Measurements from ENCODE around the gene AGER. TPM values are rescaled to one million over a fixed set of nuclear protein-coding genes. Genes with fewer than 3 reads are reported as not detected.

The AGER gene
- total RNA-seq, 1 experiment from 2014 or later, result 9.0 TPM

DNA sequence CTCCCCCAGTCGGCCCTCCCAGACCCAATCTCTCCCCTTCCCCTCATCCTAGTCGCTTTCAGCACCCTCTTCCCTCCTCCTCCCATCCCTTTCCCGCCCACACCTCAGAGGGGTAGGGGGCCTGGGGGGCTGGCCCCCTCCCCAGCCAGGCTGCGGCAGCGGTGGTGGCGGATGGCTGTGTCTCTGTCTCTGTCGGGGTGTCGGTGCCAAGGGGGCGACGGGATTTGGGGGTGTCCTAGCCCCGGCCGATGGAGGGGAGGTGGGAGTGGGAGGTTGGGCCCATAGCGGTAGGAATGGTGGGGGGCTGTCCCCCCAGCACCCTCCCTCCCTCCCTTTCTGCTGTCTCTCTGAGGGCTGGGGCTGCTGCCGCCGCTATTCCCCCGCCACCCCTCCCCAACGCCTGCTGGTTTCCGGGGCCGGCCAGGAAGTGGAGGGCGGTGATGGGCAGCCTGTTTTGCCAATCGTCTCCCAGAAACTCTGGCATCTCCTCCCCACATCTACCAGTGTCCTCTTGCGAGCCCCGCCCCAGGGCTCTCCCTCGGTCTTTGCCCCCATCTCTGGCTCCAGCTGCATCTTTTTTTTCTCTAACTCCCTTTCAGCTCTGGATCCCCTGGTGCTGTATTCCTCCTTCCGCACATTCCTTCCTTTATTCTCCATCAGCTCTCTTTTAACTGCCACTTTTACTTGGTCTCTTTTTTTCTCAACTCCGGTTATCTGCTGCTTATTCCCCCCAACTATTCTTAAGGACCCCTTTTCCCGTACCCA, 8.2 kb downstream of the AGER start, which contains the start of gene AGPAT1:
Gene AGPAT1 (minus strand): TSS at position 374 of the 765 bp plus-strand sequence. CDS start 4,588 bp downstream, outside the sequence.
- no peak within 1 kb of the TSS for H2AFZ ChIP-seq (ENCODE audit: low read length)
- no peaks in the 10 kb centered on the region; the same call in 1 of the 2 replicates for H3K36me3 ChIP-seq (ENCODE audit: insufficient read depth, low read length)
- H3K9me3 ChIP-seq (ENCODE audit: low read length), result no peaks in the 10 kb centered on the region
- H3K4me1 ChIP-seq (ENCODE audit: low read length), result peaks cover 51% of the 10 kb centered on the region
- no peaks in the 10 kb centered on the region for H4K20me1 ChIP-seq (ENCODE audit: insufficient read depth, low read depth, low read length)
- H3K79me2 ChIP-seq (ENCODE audit: low read length), result peaks cover 61% of the 10 kb centered on the region
- peak within 1 kb of the TSS; percentile 79 for H3K4me2 ChIP-seq (ENCODE audit: low read depth, low read length, poor library complexity, severe bottlenecking)
- peak within 1 kb of the TSS; percentile 98 for H3K9ac ChIP-seq (ENCODE audit: low read length)
- H3K27ac ChIP-seq (ENCODE audit: low read length), result peak within 1 kb of the TSS; percentile 66
- no peaks in the 10 kb centered on the region for H3K27me3 ChIP-seq (ENCODE audit: low read length)
- peak; percentile 98 for DNase-seq
- H3K4me3 ChIP-seq (ENCODE audit: low read length), result peak within 1 kb of the TSS; percentile 94
- H3K9me2 ChIP-seq (replicated peaks; ENCODE audit: insufficient read depth, low read length), result no peaks in the 10 kb centered on the region

DNA sequence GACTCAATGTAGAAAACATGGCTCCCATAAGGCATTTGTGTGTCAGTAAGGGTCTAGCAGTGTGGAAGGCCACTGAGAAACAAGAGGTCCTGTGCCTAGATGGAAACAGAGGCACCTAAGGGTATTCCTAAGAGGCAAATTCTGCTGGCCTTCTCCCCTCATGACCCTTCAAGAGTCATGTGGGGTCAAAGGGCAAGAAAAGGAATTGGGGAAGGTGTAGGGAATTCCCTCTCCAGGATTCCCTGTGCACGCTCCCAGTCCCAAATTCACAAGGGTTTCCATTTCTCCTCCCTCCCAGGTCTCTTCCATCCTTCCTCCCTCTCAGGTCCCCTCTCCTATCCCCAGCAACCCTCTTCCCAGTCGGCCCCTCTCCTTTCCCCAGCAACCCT, 8.7 kb downstream of the AGER start:
- Histone ChIP-seq H2AFZ (ENCODE audit: low read length) (no peak overlapping the region), H3K4me2 (ENCODE audit: low read depth, low read length, poor library complexity, severe bottlenecking) (peak overlapping the region; percentile 79), H3K9me3 (ENCODE audit: low read length) (no peaks in the 10 kb centered on the region), H3K79me2 (ENCODE audit: low read length) (peaks cover 61% of the 10 kb centered on the region), H3K9ac (ENCODE audit: low read length) (peak overlapping the region; percentile 98), H3K4me1 (ENCODE audit: low read length) (peaks cover 48% of the 10 kb centered on the region), H3K36me3 (ENCODE audit: insufficient read depth, low read length) (no peaks in the 10 kb centered on the region), H4K20me1 (ENCODE audit: insufficient read depth, low read depth, low read length) (no peaks in the 10 kb centered on the region), H3K4me3 (ENCODE audit: low read length) (peak overlapping the region; percentile 94), H3K27me3 (ENCODE audit: low read length) (no peaks in the 10 kb centered on the region), H3K9me2 (replicated peaks; ENCODE audit: insufficient read depth, low read length) (no peaks in the 10 kb centered on the region), H3K27ac (ENCODE audit: low read length) (peak overlapping the region; percentile 34; the same call in 1 of the 2 replicates)
- peak; percentile 56 for DNase-seq

DNA sequence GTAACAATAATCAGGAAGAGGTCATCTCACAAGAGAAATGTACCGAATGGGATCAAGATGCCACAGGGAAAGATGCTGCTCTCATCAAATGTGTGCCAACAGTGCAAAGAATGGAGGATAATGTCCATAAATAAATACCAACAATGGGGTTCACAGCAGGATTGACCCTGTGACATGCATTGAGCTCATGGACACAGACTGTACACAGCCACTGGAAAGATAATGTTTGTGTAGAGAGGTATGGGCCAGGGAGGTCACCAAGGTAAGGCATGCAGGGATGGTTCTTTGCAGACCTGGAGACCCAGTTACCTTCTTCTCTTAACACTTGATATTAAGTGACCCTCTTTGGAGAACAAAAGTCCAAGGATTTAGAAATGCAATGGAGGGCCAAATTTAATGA, 9.6 kb downstream of the AGER start:
- peak overlapping the region; percentile 79 for H3K4me2 ChIP-seq (ENCODE audit: low read depth, low read length, poor library complexity, severe bottlenecking)
- H3K9ac ChIP-seq (ENCODE audit: low read length), result peak overlapping the region; percentile 98
- no peaks in the 10 kb centered on the region for H3K36me3 ChIP-seq (ENCODE audit: insufficient read depth, low read length)
- peaks cover 52% of the 10 kb centered on the region for H3K79me2 ChIP-seq (ENCODE audit: low read length)
- H3K9me2 ChIP-seq (replicated peaks; ENCODE audit: insufficient read depth, low read length), result no peaks in the 10 kb centered on the region
- no peak overlapping the region for H2AFZ ChIP-seq (ENCODE audit: low read length)
- no peaks in the 10 kb centered on the region for H3K9me3 ChIP-seq (ENCODE audit: low read length)
- no peak overlapping the region for H3K27ac ChIP-seq (ENCODE audit: low read length)
- peak overlapping the region; percentile 94 for H3K4me3 ChIP-seq (ENCODE audit: low read length)
- peaks cover 39% of the 10 kb centered on the region for H3K4me1 ChIP-seq (ENCODE audit: low read length)
- no peaks in the 10 kb centered on the region for H4K20me1 ChIP-seq (ENCODE audit: insufficient read depth, low read depth, low read length)
- DNase-seq, result no peak
- H3K27me3 ChIP-seq (ENCODE audit: low read length), result no peaks in the 10 kb centered on the region

DNA sequence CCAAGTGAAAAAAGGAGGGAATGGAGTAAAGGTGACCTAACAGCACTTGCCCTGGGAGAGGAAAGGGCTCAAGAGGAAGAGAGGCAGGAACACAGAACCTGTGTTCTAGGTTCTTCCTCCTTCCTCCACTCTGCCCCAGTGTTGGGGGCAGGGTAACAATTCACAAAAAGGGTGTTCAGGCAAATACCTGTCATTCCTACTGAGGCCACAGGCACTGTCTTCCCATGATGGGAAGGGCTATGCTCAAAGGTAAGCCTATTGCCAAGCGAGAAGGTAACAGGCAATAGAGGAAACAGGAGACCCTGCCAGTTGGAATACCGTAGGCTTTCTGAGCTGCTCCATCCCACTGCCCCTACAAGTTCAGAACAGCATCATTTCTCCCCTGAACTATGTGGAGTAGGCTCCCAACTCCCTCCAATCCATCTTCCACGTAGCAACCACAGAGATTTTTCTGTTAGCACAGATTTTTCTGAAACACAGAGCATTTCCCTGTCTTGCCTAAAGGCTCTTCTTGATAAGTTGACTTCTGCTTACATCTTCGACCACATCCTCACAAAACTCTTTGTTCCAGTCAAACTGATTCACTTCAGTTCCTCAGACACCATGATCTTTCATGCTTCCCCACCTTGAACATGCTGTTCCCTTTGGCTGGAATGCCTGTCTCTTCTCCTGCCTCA, 10.9 kb downstream of the AGER start:
- DNase-seq, result no peak
- Histone ChIP-seq H4K20me1 (ENCODE audit: insufficient read depth, low read depth, low read length) (no peaks in the 10 kb centered on the region), H3K4me2 (ENCODE audit: low read depth, low read length, poor library complexity, severe bottlenecking) (no peak overlapping the region), H3K4me1 (ENCODE audit: low read length) (peaks cover 46% of the 10 kb centered on the region), H3K27me3 (ENCODE audit: low read length) (no peaks in the 10 kb centered on the region), H2AFZ (ENCODE audit: low read length) (no peak overlapping the region), H3K9me3 (ENCODE audit: low read length) (no peaks in the 10 kb centered on the region), H3K9me2 (replicated peaks; ENCODE audit: insufficient read depth, low read length) (no peaks in the 10 kb centered on the region), H3K79me2 (ENCODE audit: low read length) (peaks cover 43% of the 10 kb centered on the region), H3K36me3 (ENCODE audit: insufficient read depth, low read length) (peaks cover 7% of the 10 kb centered on the region; the same call in 1 of the 2 replicates), H3K27ac (ENCODE audit: low read length) (no peak overlapping the region), H3K9ac (ENCODE audit: low read length) (no peak overlapping the region), H3K4me3 (ENCODE audit: low read length) (no peak overlapping the region)

- Histone ChIP-seq H3K36me3 (ENCODE audit: insufficient read depth, low read length) (peaks cover 7% of the 10 kb centered on the region; the same call in 1 of the 2 replicates), H3K79me2 (ENCODE audit: low read length) (peaks cover 39% of the 10 kb centered on the region), H4K20me1 (ENCODE audit: insufficient read depth, low read depth, low read length) (no peaks in the 10 kb centered on the region), H3K27ac (ENCODE audit: low read length) (no peak overlapping the region), H3K4me3 (ENCODE audit: low read length) (no peak overlapping the region), H3K4me1 (ENCODE audit: low read length) (peaks cover 34% of the 10 kb centered on the region), H3K9me3 (ENCODE audit: low read length) (no peaks in the 10 kb centered on the region), H3K4me2 (ENCODE audit: low read depth, low read length, poor library complexity, severe bottlenecking) (no peak overlapping the region), H3K27me3 (ENCODE audit: low read length) (no peaks in the 10 kb centered on the region), H3K9ac (ENCODE audit: low read length) (no peak overlapping the region), H3K9me2 (replicated peaks; ENCODE audit: insufficient read depth, low read length) (no peaks in the 10 kb centered on the region), H2AFZ (ENCODE audit: low read length) (no peak overlapping the region)
- DNase-seq, result no peak
These were observed 12.8 kb downstream of the AGER start for GRCh38 chr6:32171234-32171633.

GRCh38 chr6:32170294-32170693, 13.8 kb downstream of the AGER start:
- no peak for DNase-seq
- Histone ChIP-seq H3K9ac (ENCODE audit: low read length) (no peak overlapping the region), H3K79me2 (ENCODE audit: low read length) (peaks cover 33% of the 10 kb centered on the region), H3K36me3 (ENCODE audit: insufficient read depth, low read length) (peaks cover 7% of the 10 kb centered on the region; the same call in 1 of the 2 replicates), H3K9me2 (replicated peaks; ENCODE audit: insufficient read depth, low read length) (no peaks in the 10 kb centered on the region), H4K20me1 (ENCODE audit: insufficient read depth, low read depth, low read length) (no peaks in the 10 kb centered on the region), H3K4me3 (ENCODE audit: low read length) (no peak overlapping the region), H2AFZ (ENCODE audit: low read length) (no peak overlapping the region), H3K27me3 (ENCODE audit: low read length) (no peaks in the 10 kb centered on the region), H3K4me2 (ENCODE audit: low read depth, low read length, poor library complexity, severe bottlenecking) (no peak overlapping the region), H3K27ac (ENCODE audit: low read length) (no peak overlapping the region), H3K9me3 (ENCODE audit: low read length) (no peaks in the 10 kb centered on the region), H3K4me1 (ENCODE audit: low read length) (peaks cover 33% of the 10 kb centered on the region)

GRCh38 chr6:32168807-32169591, 15.1 kb downstream of the AGER start:
- H3K79me2 ChIP-seq (ENCODE audit: low read length), result peaks cover 20% of the 10 kb centered on the region
- no peaks in the 10 kb centered on the region for H3K27me3 ChIP-seq (ENCODE audit: low read length)
- peaks cover 20% of the 10 kb centered on the region for H3K4me1 ChIP-seq (ENCODE audit: low read length)
- H4K20me1 ChIP-seq (ENCODE audit: insufficient read depth, low read depth, low read length), result no peaks in the 10 kb centered on the region
- no peak overlapping the region for H3K4me3 ChIP-seq (ENCODE audit: low read length)
- no peaks in the 10 kb centered on the region for H3K9me3 ChIP-seq (ENCODE audit: low read length)
- H3K9me2 ChIP-seq (replicated peaks; ENCODE audit: insufficient read depth, low read length), result no peaks in the 10 kb centered on the region
- H3K27ac ChIP-seq (ENCODE audit: low read length), result peak overlapping the region; percentile 39; the same call in 1 of the 2 replicates
- H3K36me3 ChIP-seq (ENCODE audit: insufficient read depth, low read length), result peaks cover 7% of the 10 kb centered on the region; the same call in 1 of the 2 replicates
- no peak for DNase-seq
- no peak overlapping the region; the same call in 1 of the 2 replicates for H3K9ac ChIP-seq (ENCODE audit: low read length)
- no peak overlapping the region for H3K4me2 ChIP-seq (ENCODE audit: low read depth, low read length, poor library complexity, severe bottlenecking)
- H2AFZ ChIP-seq (ENCODE audit: low read length), result no peak overlapping the region

All from Karpas-422 (cell line).